CD14-positive monocyte (primary cell): Measurements from ENCODE around the gene THEMIS. TPM values are rescaled to one million over a fixed set of nuclear protein-coding genes. Genes with fewer than 3 reads are reported as not detected.

ENCODE experiments used
- DNase-seq, 3 donors: peaks; one replicate each; pipeline ENCODE4 v3.0.0-alpha.2; 2011 to 2022
- H2AFZ ChIP-seq: 2 replicates; pipeline ENCODE4 v1.6.0; 2012; ENCODE audit warnings: mild to moderate bottlenecking, low read depth, low read length, inconsistent platforms; ENCODE audit not compliant: insufficient read depth, poor library complexity, severe bottlenecking
- H3K27ac ChIP-seq, 2 donors: 1 replicate in 1 of 2; 2 replicates in 1 of 2; pipeline ENCODE4 v1.5.1; 2012 to 2013; ENCODE audit warnings: low read length in 2 of 2, control low read depth in 1 of 2, inconsistent platforms in 1 of 2, low read depth in 1 of 2, mild to moderate bottlenecking in 1 of 2
- H3K27me3 ChIP-seq, 2 donors: one replicate each; pipeline versions ENCODE4 v1.6.0 to v1.6.1; 2011 to 2013; ENCODE audit warnings: low read length in 2 of 2; ENCODE audit not compliant: control insufficient read depth in 2 of 2, insufficient read depth in 2 of 2
- H3K36me3 ChIP-seq, 2 donors: replicated peaks in 1 of 2; 1 replicate in 1 of 2; 2 replicates in 1 of 2; pipeline versions ENCODE4 v1.5.1 to v1.6.1; 2012 to 2013; ENCODE audit warnings: low read length in 2 of 2, control low read depth in 1 of 2, inconsistent platforms in 1 of 2, mild to moderate bottlenecking in 1 of 2; ENCODE audit not compliant: insufficient read depth in 2 of 2, control insufficient read depth in 1 of 2
- H3K4me1 ChIP-seq, 2 donors: 1 replicate in 1 of 2; 2 replicates in 1 of 2; pipeline versions ENCODE4 v1.5.1 to v1.6.1; 2012 to 2013; ENCODE audit warnings: low read length in 2 of 2, control low read depth in 1 of 2, inconsistent platforms in 1 of 2, mild to moderate bottlenecking in 1 of 2, moderate library complexity in 1 of 2; ENCODE audit not compliant: insufficient read depth in 2 of 2, control insufficient read depth in 1 of 2
- H3K4me2 ChIP-seq: replicated peaks from 2 replicates; pipeline ENCODE3; 2012; ENCODE audit warnings: low read length, moderate library complexity, mild to moderate bottlenecking; ENCODE audit not compliant: poor library complexity, severe bottlenecking; ENCODE audit errors: extremely low read depth
- H3K4me3 ChIP-seq, 3 experiments: fragments of 200-600 bp in 1 of 3; sonication (generic) in 1 of 3; replicated peaks in 1 of 3; 1 replicate in 2 of 3; 2 replicates in 1 of 3; pipeline ENCODE4 v1.5.1; 2011 to 2013; ENCODE audit warnings: low read length in 3 of 3, mild to moderate bottlenecking in 3 of 3, control low read depth in 2 of 3, low read depth in 2 of 3, inconsistent platforms in 1 of 3, moderate library complexity in 1 of 3
- H3K79me2 ChIP-seq: 2 replicates; pipeline ENCODE4 v1.6.0; 2012; ENCODE audit warnings: mild to moderate bottlenecking, control low read depth, inconsistent platforms, low read length, moderate library complexity; ENCODE audit not compliant: insufficient read depth
- H3K9ac ChIP-seq: 2 replicates; pipeline ENCODE4 v1.6.0; 2017; ENCODE audit warnings: low read length, mild to moderate bottlenecking; ENCODE audit not compliant: insufficient read depth, poor library complexity, severe bottlenecking
- H3K9me3 ChIP-seq, 2 donors: replicated peaks in 1 of 2; 1 replicate in 1 of 2; 2 replicates in 1 of 2; pipeline versions ENCODE4 v1.5.1 to v1.6.1; 2012 to 2013; ENCODE audit warnings: low read length in 2 of 2, control low read depth in 1 of 2; ENCODE audit not compliant: control insufficient read depth in 1 of 2, insufficient read depth in 1 of 2
- H4K20me1 ChIP-seq: 2 replicates; pipeline ENCODE4 v1.6.0; 2012; ENCODE audit warnings: mild to moderate bottlenecking, low read length, control low read depth, moderate library complexity; ENCODE audit not compliant: insufficient read depth
- H3K27ac Mint-ChIP-seq, 7 donors: one replicate each; pipeline ENCODE4 v1.8.0; 2020; ENCODE audit warnings: mild to moderate bottlenecking in 7 of 7, mixed read lengths in 7 of 7, moderate library complexity in 6 of 7, inconsistent platforms in 2 of 7
- H3K27me3 Mint-ChIP-seq, 3 donors: one replicate each; pipeline ENCODE4 v1.8.0; 2021 to 2022; ENCODE audit warnings: low read depth in 3 of 3, mild to moderate bottlenecking in 3 of 3, mixed read lengths in 3 of 3, moderate library complexity in 3 of 3, inconsistent platforms in 1 of 3
- H3K36me3 Mint-ChIP-seq, 2 donors: one replicate each; pipeline ENCODE4 v1.8.0; 2020; ENCODE audit warnings: mixed read lengths in 2 of 2, inconsistent platforms in 1 of 2, mild to moderate bottlenecking in 1 of 2
- H3K4me1 Mint-ChIP-seq: one replicate; pipeline ENCODE4 v1.8.0; 2020; ENCODE audit warnings: mild to moderate bottlenecking, mixed read lengths
- H3K4me3 Mint-ChIP-seq, 2 donors: one replicate each; pipeline ENCODE4 v1.8.0; 2020; ENCODE audit warnings: mild to moderate bottlenecking in 2 of 2, mixed read lengths in 2 of 2, moderate library complexity in 1 of 2
- H3K9me3 Mint-ChIP-seq, 7 donors: one replicate each; pipeline ENCODE4 v1.8.0; 2020 to 2022; ENCODE audit warnings: mixed read lengths in 7 of 7, mild to moderate bottlenecking in 6 of 7, moderate library complexity in 6 of 7, inconsistent platforms in 2 of 7
- CTCF ChIP-seq: fragments of 200-600 bp; IDR thresholded peaks from one replicate; pipeline ENCODE4 v1.8.0; 2022; ENCODE audit warnings: antibody characterized with exemption, mild to moderate bottlenecking
- WGBS: methylation state at CpG from one replicate; pipeline ENCODE4 v1.1.5; 2013; ENCODE audit warnings: missing lambda C conversion rate; ENCODE audit not compliant: insufficient coverage; 5-methylcytosine and 5-hydroxymethylcytosine counted together
- intact Hi-C, 2 donors: fragments of 100-400 bp; cut with micrococcal nuclease; formaldehyde crosslinking; loops; one replicate each; pipeline versions ENCODE4 v1.15.0 to v1.15.1; 2023
- polyA plus RNA-seq, 3 donors: library from polyadenylated mRNA; depleted of rRNA in 1 of 3; unstranded in 2 of 3; stranded (reverse) in 1 of 3; fragments of 300-500 nt in 2 of 3; fragments of >200 nt in 1 of 3; fragmentation: Illumina TruSeq in 2 of 3; gene quantifications; 1 replicate in 2 of 3; 2 replicates in 1 of 3; pipeline ENCODE4 v1.2.3, GENCODE V29; 2012 to 2021

THEMIS gene
- polyA plus RNA-seq, 3 donors, result 0.13 to 0.16 TPM; not detected in 1

GRCh38 chr6:127920804-127921203, 19.9 kb upstream of the THEMIS start:
- H3K4me1 Mint-ChIP-seq, result no peaks in the 10 kb centered on the region
- no peaks in the 10 kb centered on the region for H3K79me2 ChIP-seq
- H3K4me3 Mint-ChIP-seq, result no peak overlapping the region
- no peak for DNase-seq
- no peak for TF ChIP-seq CTCF
- peaks cover 0 to 3% of the 10 kb centered on the region in 2 donors for H3K9me3 ChIP-seq
- no peaks in the 10 kb centered on the region for H3K27me3 ChIP-seq
- no peaks in the 10 kb centered on the region for H4K20me1 ChIP-seq
- H3K36me3 ChIP-seq, result no peaks in the 10 kb centered on the region
- no peaks in the 10 kb centered on the region for H3K36me3 Mint-ChIP-seq
- no peak overlapping the region for H2AFZ ChIP-seq
- intact Hi-C loops, result no loop called here
- 86% methylated on average over 3 of the region's 3 CpGs for WGBS
- H3K9me3 Mint-ChIP-seq, result peaks cover 0 to 9% (median 4%) of the 10 kb centered on the region in 7 donors
- no peak overlapping the region for H3K9ac ChIP-seq
- H3K4me3 ChIP-seq, result no peak overlapping the region
- H3K4me2 ChIP-seq, result no peak overlapping the region
- no peak overlapping the region for H3K27ac Mint-ChIP-seq
- H3K27me3 Mint-ChIP-seq, result no peaks in the 10 kb centered on the region
- H3K27ac ChIP-seq, result no peak overlapping the region
- no peaks in the 10 kb centered on the region for H3K4me1 ChIP-seq

- Histone ChIP-seq H3K27me3 (no peaks in the 10 kb centered on the region), H3K27ac (no peak overlapping the region), H3K4me1 (no peaks in the 10 kb centered on the region), H4K20me1 (no peaks in the 10 kb centered on the region), H3K9me3 (peaks cover 0 to 3% of the 10 kb centered on the region in 2 donors), H3K9ac (no peak overlapping the region), H3K79me2 (no peaks in the 10 kb centered on the region), H3K4me2 (no peak overlapping the region), H3K36me3 (no peaks in the 10 kb centered on the region), H3K4me3 (no peak overlapping the region), H2AFZ (no peak overlapping the region)
- no peak for TF ChIP-seq CTCF
- H3K27ac Mint-ChIP-seq, result no peak overlapping the region
- no CpG with 5 or more reads among the region's 3 CpGs for WGBS
- H3K4me3 Mint-ChIP-seq, result no peak overlapping the region
- no peaks in the 10 kb centered on the region for H3K27me3 Mint-ChIP-seq
- intact Hi-C loops, result no loop called here
- no peaks in the 10 kb centered on the region for H3K4me1 Mint-ChIP-seq
- peaks cover 0 to 11% (median 3%) of the 10 kb centered on the region in 7 donors for H3K9me3 Mint-ChIP-seq
- no peaks in the 10 kb centered on the region for H3K36me3 Mint-ChIP-seq
- DNase-seq, result no peak
Observed at GRCh38 chr6:127918506-127919427, 17.9 kb upstream of the THEMIS start.
